Aorta (tissue), 5 donors: ENCODE measurements around the gene GPR55. TPM values are rescaled to one million over a fixed set of nuclear protein-coding genes. Genes with fewer than 3 reads are reported as not detected.

Experiments used
- ATAC-seq: fragments of 200-7000 bp; cut with Tn5 transposase; one replicate; pipeline ENCODE4 v1.9.1; 2022; ENCODE audit warnings: moderate library complexity; ENCODE audit not compliant: low FRiP score
- DNase-seq, 2 donors: peaks; one replicate each; pipeline ENCODE4 v3.0.0-alpha.2; 2020
- H3K27ac ChIP-seq, 2 donors: one replicate each; pipeline ENCODE4 v1.5.1; 2013; ENCODE audit warnings: low read length in 2 of 2, mild to moderate bottlenecking in 2 of 2, moderate library complexity in 2 of 2, control low read depth in 1 of 2, inconsistent platforms in 1 of 2, low read depth in 1 of 2
- H3K27me3 ChIP-seq, 2 donors: one replicate each; pipeline ENCODE4 v1.6.1; 2013; ENCODE audit warnings: control low read depth in 1 of 2, low read length in 1 of 2, mild to moderate bottlenecking in 1 of 2, moderate library complexity in 1 of 2; ENCODE audit not compliant: insufficient read depth in 2 of 2, control insufficient read depth in 1 of 2
- H3K36me3 ChIP-seq, 2 donors: one replicate each; pipeline ENCODE4 v1.6.1; 2013; ENCODE audit warnings: control low read depth in 1 of 2, low read length in 1 of 2, mild to moderate bottlenecking in 1 of 2; ENCODE audit not compliant: insufficient read depth in 2 of 2, control insufficient read depth in 1 of 2
- H3K4me1 ChIP-seq, 2 donors: one replicate each; pipeline ENCODE4 v1.6.1; 2013; ENCODE audit warnings: low read length in 2 of 2, control low read depth in 1 of 2, mild to moderate bottlenecking in 1 of 2, moderate library complexity in 1 of 2; ENCODE audit not compliant: insufficient read depth in 2 of 2, control insufficient read depth in 1 of 2
- H3K4me3 ChIP-seq, 2 donors: one replicate each; pipeline ENCODE4 v1.5.1; 2013; ENCODE audit warnings: low read length in 2 of 2, control low read depth in 1 of 2, mild to moderate bottlenecking in 1 of 2
- H3K9me3 ChIP-seq: one replicate; pipeline ENCODE4 v1.6.1; 2013; ENCODE audit warnings: mild to moderate bottlenecking, low read length; ENCODE audit not compliant: control insufficient read depth
- WGBS, 2 donors: extraction: QIAGEN DNeasy Blood & Tissue Kit; methylation state at CpG; one replicate each; pipeline ENCODE4 v1.1.7; 2013; 5-methylcytosine and 5-hydroxymethylcytosine counted together
- intact Hi-C, 2 donors: fragments of 100-400 bp; cut with DNase I; formaldehyde crosslinking; loops; one replicate each; pipeline versions ENCODE4 v1.14.2 to v1.15.0; 2022
- polyA plus RNA-seq, 2 donors: library from polyadenylated mRNA; stranded (reverse); fragments of 200-250 nt; gene quantifications; one replicate each; pipeline ENCODE4 v1.2.3, GENCODE V29; 2013
- total RNA-seq, 2 donors: library from RNA; stranded (reverse); fragmentation: NEBNext Ultra II Directional; extraction: Animal tissue kit (Norgen Biotek cat#: 25700); gene quantifications; one replicate each; pipeline ENCODE4 v1.2.1, GENCODE V29; 2021
- donor health status: healthy with polysubstance abuse.
- donor health status: Bipolar disorder and iron deficiency.
- donor health status: DM: no; HTN: no; CAD: no.
- donor health status: DM: no; HTN: no; CAD: no.
- donor health status: DM: yes; HTN: yes; CAD: no.

GPR55 gene
- total and polyA plus RNA-seq, 4 donors: 0.18 TPM; not detected in 3

DNA sequence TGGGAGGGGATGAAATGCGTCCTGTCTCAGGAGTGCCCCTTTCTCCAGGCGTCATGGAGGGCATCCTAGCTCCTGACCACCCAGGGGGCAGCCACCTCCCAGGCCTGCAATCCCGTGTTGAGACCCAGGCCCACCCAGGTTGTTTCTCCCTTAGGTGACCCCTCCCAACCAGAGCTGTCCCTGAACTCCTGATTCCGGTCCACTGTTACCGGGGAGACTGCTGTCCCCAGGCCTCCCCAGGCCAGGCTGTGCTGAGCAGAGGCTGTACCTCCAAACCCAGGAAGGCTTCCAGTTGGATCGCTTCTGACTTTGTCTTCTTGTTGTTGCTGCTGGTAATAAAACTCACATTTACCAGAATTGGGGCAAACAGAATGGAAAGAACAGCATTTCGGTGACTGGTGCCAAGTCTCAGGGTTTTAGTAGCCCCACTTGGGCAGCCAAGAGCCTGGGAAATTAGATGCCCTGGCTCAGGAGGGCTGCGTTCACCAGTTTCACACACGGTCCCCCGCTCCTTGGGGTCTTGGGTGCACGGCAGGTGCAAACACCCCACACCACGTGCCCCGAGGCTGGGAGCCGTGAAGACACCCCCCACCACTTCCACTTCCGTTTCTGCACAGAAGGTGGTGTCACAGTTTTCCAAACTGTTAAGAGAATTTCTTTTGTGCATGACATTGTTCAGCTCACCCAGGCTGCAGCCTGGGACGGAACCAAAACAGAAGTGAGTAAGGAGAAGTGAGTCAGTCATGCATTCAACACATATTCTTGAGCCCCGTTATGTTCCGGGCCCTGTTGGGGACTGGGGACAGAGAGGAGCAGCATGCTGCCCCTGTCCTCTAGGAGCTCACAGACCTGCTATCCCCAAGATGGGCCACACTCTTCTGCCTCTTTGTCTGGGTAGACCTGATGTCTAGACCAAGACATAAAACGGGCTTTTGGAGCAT, 30.9 kb downstream of the GPR55 start:
- no peak for ATAC-seq
- peak in 1 of 2 donors; percentile 67 for DNase-seq
- intact Hi-C loops: no loop called here
- no peaks in the 10 kb centered on the region for H3K27me3 ChIP-seq
- WGBS, 2 donors: 82% methylated on average over 19 of the region's 19 CpGs
- no peak overlapping the region for H3K4me3 ChIP-seq
- no peaks in the 10 kb centered on the region for H3K9me3 ChIP-seq
- no peaks in the 10 kb centered on the region for H3K36me3 ChIP-seq
- H3K27ac ChIP-seq: no peak overlapping the region
- no peaks in the 10 kb centered on the region for H3K4me1 ChIP-seq

DNA sequence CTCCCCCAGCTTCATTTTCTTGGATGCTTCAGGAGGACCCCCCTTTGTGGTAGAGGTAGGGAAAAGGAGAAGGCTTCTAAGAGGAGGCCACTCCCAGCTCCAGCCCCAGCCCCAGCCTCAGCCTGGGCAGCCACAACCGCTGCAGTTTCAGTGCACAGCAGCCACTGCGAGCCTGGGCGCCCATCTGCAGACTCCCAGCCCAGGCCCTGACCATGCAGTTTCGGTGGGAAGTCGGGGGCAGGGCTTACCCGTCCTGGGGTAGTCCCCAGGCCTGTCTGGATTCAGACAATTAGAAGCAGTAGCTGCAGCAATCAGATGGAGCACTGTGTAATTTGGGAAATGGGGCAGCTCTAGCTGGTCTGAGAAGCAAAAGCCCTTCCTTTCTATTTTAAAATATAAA, 31.7 kb downstream of the GPR55 start:
- intact Hi-C loops: no loop called here
- no peaks in the 10 kb centered on the region for H3K9me3 ChIP-seq
- no peaks in the 10 kb centered on the region for H3K27me3 ChIP-seq
- WGBS, 2 donors: 47 to 51% methylated on average over 6 of the region's 6 CpGs
- peak in 1 of 2 donors; percentile 59 for DNase-seq
- H3K4me1 ChIP-seq: no peaks in the 10 kb centered on the region
- H3K4me3 ChIP-seq: no peak overlapping the region
- no peaks in the 10 kb centered on the region for H3K36me3 ChIP-seq
- no peak for ATAC-seq
- H3K27ac ChIP-seq: no peak overlapping the region

DNA sequence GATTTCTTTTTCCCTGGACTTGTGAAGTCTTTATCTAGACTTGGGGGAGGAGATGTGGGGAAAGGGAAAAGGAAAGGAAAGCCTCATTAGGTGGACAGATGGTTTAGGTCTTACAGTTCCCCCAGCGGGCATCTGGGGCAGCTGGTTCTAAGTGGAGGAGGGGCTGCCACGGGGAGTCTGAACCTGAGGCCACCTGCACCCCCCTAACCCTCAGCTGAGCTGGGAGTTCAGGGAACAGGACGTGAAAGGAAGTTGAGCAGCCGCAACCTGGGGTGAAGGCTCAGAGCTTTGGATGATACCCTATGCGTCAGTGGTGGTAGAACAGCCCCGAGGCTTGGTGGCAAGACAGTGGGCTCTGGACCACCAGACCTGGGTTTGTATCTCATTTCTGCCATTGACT, 33.5 kb downstream of the GPR55 start:
- H3K9me3 ChIP-seq: no peaks in the 10 kb centered on the region
- no peaks in the 10 kb centered on the region for H3K27me3 ChIP-seq
- intact Hi-C loops: no loop called here
- H3K27ac ChIP-seq: no peak overlapping the region
- H3K4me3 ChIP-seq: no peak overlapping the region
- no peaks in the 10 kb centered on the region for H3K4me1 ChIP-seq
- H3K36me3 ChIP-seq: no peaks in the 10 kb centered on the region
- 71 to 72% methylated on average over 6 of the region's 6 CpGs for WGBS, 2 donors
- ATAC-seq (no peak), DNase-seq (peak in 1 of 2 donors; percentile 26)

DNA sequence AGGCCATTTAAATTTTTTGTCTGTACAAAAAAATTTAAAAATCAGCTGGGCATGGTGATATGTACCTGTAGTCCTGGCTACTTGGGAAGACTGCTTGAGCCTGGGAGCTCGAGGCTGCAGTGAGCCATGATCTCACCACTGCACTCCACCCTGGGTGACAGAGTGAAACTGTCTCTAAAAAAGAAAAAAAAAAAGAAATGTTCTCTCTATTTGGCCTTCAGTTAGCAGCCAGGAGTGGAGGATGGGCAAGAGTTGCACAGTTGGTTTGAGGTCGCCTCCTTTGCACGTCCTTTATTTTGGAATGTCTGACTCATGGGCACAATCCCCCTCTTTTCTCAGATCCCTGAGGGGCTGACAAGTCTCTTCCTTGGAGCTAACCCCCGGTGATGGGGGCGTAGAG, 34.0 kb downstream of the GPR55 start:
- no peaks in the 10 kb centered on the region for H3K27me3 ChIP-seq
- H3K9me3 ChIP-seq: no peaks in the 10 kb centered on the region
- no peak overlapping the region for H3K4me3 ChIP-seq
- intact Hi-C loops: no loop called here
- H3K36me3 ChIP-seq: no peaks in the 10 kb centered on the region
- 19 to 25% methylated on average over 5 of the region's 5 CpGs for WGBS, 2 donors
- no peak for ATAC-seq
- peak in 1 of 2 donors; percentile 31 for DNase-seq
- H3K27ac ChIP-seq: no peak overlapping the region
- no peaks in the 10 kb centered on the region for H3K4me1 ChIP-seq

DNA sequence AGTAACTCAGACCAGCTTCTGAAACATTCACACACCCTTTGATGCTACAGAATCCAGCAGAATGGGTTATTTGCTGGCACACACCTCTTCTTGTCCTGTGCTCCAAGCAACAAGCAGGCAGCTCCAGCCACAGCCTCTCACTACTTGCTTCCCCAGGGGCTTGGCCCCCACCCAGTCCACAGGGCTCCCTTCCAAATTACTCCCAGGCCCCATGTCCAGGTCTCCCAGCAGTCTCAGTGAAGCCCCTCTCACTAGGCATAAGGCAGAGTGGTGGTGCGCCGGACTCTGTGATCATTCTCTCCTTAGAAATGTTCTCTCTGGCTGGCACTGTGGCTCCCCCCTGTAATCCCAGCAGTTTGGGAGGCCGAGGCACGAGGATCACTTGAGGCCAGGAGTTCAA, 34.4 kb downstream of the GPR55 start:
- Histone ChIP-seq H3K9me3 (no peaks in the 10 kb centered on the region), H3K36me3 (no peaks in the 10 kb centered on the region), H3K4me3 (no peak overlapping the region), H3K27ac (no peak overlapping the region), H3K4me1 (no peaks in the 10 kb centered on the region), H3K27me3 (no peaks in the 10 kb centered on the region)
- intact Hi-C loops: no loop called here
- WGBS, 2 donors: 91 to 93% methylated on average over 4 of the region's 4 CpGs
- ATAC-seq (no peak), DNase-seq (no peak)

DNA sequence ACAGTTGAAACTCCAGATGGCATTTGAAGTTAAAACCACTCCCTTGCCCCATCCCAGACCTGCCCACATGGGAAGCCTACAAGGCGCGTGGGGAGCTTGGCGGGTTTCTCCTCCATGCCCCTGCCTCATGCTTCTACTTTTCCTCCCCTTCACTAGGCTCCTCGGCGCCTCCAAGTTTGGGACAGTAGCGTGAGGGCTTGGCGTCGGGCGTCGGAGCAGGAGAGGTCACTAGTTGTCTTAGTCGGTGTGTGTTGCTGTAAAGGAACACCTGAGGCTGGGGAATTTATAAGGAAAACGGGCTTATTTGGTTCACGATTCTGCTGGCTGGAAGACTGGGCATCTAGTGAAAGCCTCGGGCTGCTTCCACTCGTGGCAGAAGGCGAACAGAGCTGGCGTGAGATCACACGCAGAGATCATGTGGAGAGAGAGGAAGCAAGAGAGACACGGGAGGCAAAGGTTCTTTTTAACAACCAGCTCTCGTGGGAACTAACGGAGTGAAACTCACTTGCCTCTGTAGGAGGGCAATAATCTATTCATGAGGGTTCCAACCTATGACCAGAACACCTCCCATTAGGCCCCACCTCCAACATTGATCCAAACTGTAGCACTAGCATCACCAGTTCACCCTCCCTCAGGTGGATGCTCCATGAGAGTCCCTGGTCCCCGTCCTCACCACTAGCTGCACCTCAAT, 35.0 kb downstream of the GPR55 start:
- ATAC-seq: no peak
- intact Hi-C loops: no loop called here
- Histone ChIP-seq H3K36me3 (no peaks in the 10 kb centered on the region), H3K4me1 (no peaks in the 10 kb centered on the region), H3K27me3 (no peaks in the 10 kb centered on the region), H3K27ac (no peak overlapping the region), H3K9me3 (no peaks in the 10 kb centered on the region), H3K4me3 (no peak overlapping the region)
- 89 to 90% methylated on average over 22 of the region's 22 CpGs for WGBS, 2 donors
- peak in 1 of 2 donors; percentile 41 for DNase-seq

DNA sequence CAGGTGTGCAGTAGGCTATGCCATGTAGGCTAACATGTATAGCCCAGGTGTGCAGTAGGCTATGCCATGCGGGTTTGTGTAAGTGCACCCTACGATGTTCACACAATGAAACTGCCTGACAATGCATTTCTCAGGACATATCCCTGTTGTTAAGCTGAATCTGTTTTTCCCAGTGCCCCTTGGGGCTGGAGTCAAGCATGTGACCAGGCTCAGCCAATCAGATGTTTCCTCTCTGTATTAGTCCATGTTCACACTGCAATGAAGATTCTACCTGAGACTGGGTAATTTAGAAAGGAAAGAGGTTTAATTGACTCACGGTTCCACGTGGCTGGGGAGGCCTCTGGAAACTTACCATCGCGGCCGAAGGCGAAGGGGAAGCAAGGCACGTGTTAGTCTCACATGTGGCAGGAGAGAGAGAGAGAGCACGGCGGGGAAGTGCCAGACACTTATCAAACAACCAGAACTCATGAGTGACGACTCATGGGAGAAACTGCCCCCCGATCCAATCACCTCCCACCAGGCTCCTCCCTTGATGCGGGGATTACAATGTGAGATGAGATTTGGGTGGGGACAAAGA, 36.1 kb downstream of the GPR55 start:
- WGBS, 2 donors: 93 to 94% methylated on average over 14 of the region's 14 CpGs
- Histone ChIP-seq H3K27ac (no peak overlapping the region), H3K27me3 (no peaks in the 10 kb centered on the region), H3K4me1 (no peaks in the 10 kb centered on the region), H3K36me3 (no peaks in the 10 kb centered on the region), H3K9me3 (no peaks in the 10 kb centered on the region), H3K4me3 (no peak overlapping the region)
- ATAC-seq: no peak
- intact Hi-C loops: no loop called here
- peak; percentile 17 to 39 for DNase-seq

DNA sequence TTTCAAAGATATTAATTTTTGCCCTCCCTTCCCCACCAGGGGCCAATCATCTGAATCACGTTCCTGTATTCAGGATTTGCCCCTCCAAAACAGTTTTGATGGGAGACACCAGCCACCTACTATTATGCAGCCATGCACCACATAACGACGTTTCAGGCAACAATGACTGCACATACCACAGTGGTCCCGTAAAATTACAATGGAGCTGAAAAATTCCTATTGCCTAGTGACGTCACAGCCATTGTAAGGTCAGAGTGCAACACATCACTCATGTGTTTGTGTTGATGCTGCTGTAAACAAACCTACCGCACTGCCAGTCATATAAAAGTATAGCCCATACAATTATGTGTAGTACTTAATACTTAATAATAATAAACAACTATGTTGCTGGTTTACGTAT, 37.7 kb downstream of the GPR55 start:
- WGBS, 2 donors: 80 to 84% methylated on average over 7 of the region's 7 CpGs
- H3K27ac ChIP-seq: no peak overlapping the region
- ATAC-seq: no peak
- H3K9me3 ChIP-seq: no peaks in the 10 kb centered on the region
- no peaks in the 10 kb centered on the region for H3K27me3 ChIP-seq
- H3K4me1 ChIP-seq: no peaks in the 10 kb centered on the region
- no peaks in the 10 kb centered on the region for H3K36me3 ChIP-seq
- no peak overlapping the region for H3K4me3 ChIP-seq
- intact Hi-C loops: no loop called here
- no peak for DNase-seq
